Right lobe of liver (tissue), 6 donors: ENCODE results near the gene PPP6R1. TPM values are rescaled to one million over a fixed set of nuclear protein-coding genes. Genes with fewer than 3 reads are reported as not detected.

Experiments
- ATAC-seq, 4 donors: fragments of 200-7000 bp; cut with Tn5 transposase; one replicate each; pipeline ENCODE4 v1.9.1; 2020; ENCODE audit warnings: mild to moderate bottlenecking in 4 of 4, moderate library complexity in 4 of 4
- DNase-seq, 3 donors: peaks; one replicate each; pipeline ENCODE4 v3.0.0-alpha.2; 2020
- H3K27ac ChIP-seq, 3 donors: fragments of 200-600 bp; one replicate each; pipeline ENCODE4 v1.8.0; 2022
- H3K27me3 ChIP-seq, 2 donors: fragments of 200-600 bp; one replicate each; pipeline ENCODE4 v1.8.0; 2022
- H3K36me3 ChIP-seq, 4 donors: fragments of 200-600 bp; sonication (generic) in 1 of 4; one replicate each; pipeline versions ENCODE4 v1.5.1 to v1.8.0; 2017 to 2022; ENCODE audit warnings: control low read depth in 1 of 4
- H3K4me1 ChIP-seq, 4 donors: fragments of 200-600 bp; sonication (generic) in 1 of 4; one replicate each; pipeline versions ENCODE4 v1.5.1 to v1.8.0; 2017 to 2022; ENCODE audit warnings: control low read depth in 1 of 4
- H3K4me3 ChIP-seq, 3 donors: fragments of 200-600 bp; one replicate each; pipeline ENCODE4 v1.8.0; 2022
- H3K9me3 ChIP-seq, 4 donors: fragments of 200-600 bp; sonication (generic) in 1 of 4; one replicate each; pipeline versions ENCODE4 v1.5.1 to v1.8.0; 2017 to 2022; ENCODE audit warnings: control low read depth in 1 of 4
- CTCF ChIP-seq, 4 donors: fragments of 200-600 bp in 3 of 4; fragments of 450-650 bp in 1 of 4; IDR thresholded peaks; one replicate each; pipeline versions ENCODE4 v1.5.1 to v1.8.0; 2016 to 2022; ENCODE audit warnings: antibody characterized with exemption in 4 of 4, mild to moderate bottlenecking in 2 of 4
- POLR2A ChIP-seq: fragments of 450-650 bp; IDR thresholded peaks from one replicate; pipeline ENCODE4 v1.6.1; 2017; ENCODE audit warnings: antibody characterized with exemption, mild to moderate bottlenecking
- WGBS: methylation state at CpG from one replicate; pipeline ENCODE4 v1.1.6; 2018; ENCODE audit warnings: low coverage, low lambda C conversion rate; ENCODE audit not compliant: insufficient coverage; ENCODE audit errors: missing lambda C conversion rate; 5-methylcytosine and 5-hydroxymethylcytosine counted together
- intact Hi-C, 2 donors: fragments of 100-400 bp; cut with DNase I; formaldehyde crosslinking; loops; one replicate each; pipeline versions ENCODE4 v1.11.2 to v1.14.1; 2022
- total RNA-seq, 6 experiments: library from RNA; depleted of rRNA in 2 of 6; stranded (reverse); fragments of >200 nt in 2 of 6; fragmentation: NEBNext Ultra II Directional in 3 of 6; extraction: Animal tissue kit (Norgen Biotek cat#: 25700) in 3 of 6; gene quantifications; one replicate each; pipeline versions ENCODE4 v1.1.0 to v1.2.4, GENCODE V29; 2016 to 2023
- donor health status: DM: no; HTN: yes; CAD: no.
- donor health status: DM: no; HTN: no; CAD: no.
- donor health status: DM: no; HTN: no; CAD: no.
- donor health status: DM: no; HTN: yes; CAD: no.
- donor health status: DM: no; HTN: yes; CAD: no.

PPP6R1 gene
- total RNA-seq, 6 experiments from 2014 or later: 26.4 to 39.6 (median 30.2) TPM

- WGBS: 91% methylated on average over 5 of the region's 5 CpGs
- DNase-seq: no peak
Observed at GRCh38 chr19:55264531-55264930, 5.7 kb upstream of the PPP6R1 start.

DNA sequence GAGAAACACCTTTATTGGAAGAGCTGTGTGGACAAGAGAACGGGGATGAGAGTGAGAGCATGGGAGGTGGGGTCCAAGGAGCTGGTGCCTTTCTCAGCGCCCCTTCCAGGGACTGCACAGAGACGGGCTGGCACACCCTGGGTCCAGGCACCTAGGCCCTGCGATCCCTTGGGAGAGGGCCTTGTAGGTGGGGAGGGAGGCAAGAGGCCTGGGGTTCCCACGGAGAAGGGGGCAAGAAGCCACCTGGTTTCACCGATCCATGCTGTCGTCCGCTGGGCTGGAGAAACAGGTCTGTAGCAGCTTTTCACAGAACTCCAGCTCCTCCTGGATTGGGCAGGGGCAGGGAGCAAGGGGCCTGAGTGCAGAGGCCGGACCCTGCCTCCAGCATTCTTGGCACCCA is 3.5 kb upstream of the PPP6R1 start:
- WGBS: 86% methylated on average over 1 of the region's 9 CpGs
- no peak overlapping the region for H3K27ac ChIP-seq
- TF ChIP-seq CTCF (IDR thresholded peaks at IDR 0.05) (no peak), POLR2A (no peak)
- H3K4me1 ChIP-seq: peaks cover 0 to 9% (median 4%) of the 10 kb centered on the region in 4 donors
- intact Hi-C loops: no loop called here
- H3K27me3 ChIP-seq: no peaks in the 10 kb centered on the region
- DNase-seq (no peak), ATAC-seq (no peak)
- no peak overlapping the region for H3K4me3 ChIP-seq
- no peaks in the 10 kb centered on the region for H3K36me3 ChIP-seq
- peaks cover 0 to 2% (median 0%) of the 10 kb centered on the region in 4 donors for H3K9me3 ChIP-seq

More at GRCh38 chr19:55264531-55264930, 5.7 kb upstream of the PPP6R1 start:
- Histone ChIP-seq H3K27ac (no peak overlapping the region), H3K4me1 (peaks cover 0 to 4% (median 2%) of the 10 kb centered on the region in 4 donors), H3K27me3 (no peaks in the 10 kb centered on the region), H3K9me3 (no peaks in the 10 kb centered on the region), H3K36me3 (no peaks in the 10 kb centered on the region), H3K4me3 (no peak overlapping the region)
- ATAC-seq: no peak
- intact Hi-C loops: no loop called here
- TF ChIP-seq POLR2A (no peak), CTCF (IDR thresholded peaks at IDR 0.05) (no peak)

DNA sequence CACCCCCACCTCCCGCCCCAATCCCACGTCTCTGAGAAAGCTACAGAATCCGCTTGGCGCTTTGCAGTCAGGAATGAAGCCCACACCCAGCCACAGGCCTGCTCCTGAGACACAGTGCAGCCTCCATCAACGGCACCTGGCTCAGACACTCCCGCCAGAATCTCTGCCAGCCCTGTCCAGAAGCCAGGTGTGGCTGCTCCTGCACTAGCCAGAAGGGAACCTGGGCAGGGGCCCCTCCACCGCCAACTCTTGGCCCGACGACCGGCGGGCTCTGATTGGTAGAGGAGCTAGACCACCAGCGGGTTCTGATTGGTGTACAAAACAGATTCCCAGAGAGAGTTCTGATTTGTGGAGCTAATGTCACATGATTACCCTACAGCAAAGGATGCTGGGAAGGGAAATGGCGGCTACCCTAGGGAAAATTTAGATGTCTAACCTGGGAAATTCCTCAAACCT is 2.9 kb upstream of the PPP6R1 start:
- peaks cover 0 to 15% (median 6%) of the 10 kb centered on the region in 4 donors for H3K4me1 ChIP-seq
- 89% methylated on average over 3 of the region's 13 CpGs for WGBS
- peaks cover 0 to 2% (median 0%) of the 10 kb centered on the region in 4 donors for H3K9me3 ChIP-seq
- intact Hi-C loops: no loop called here
- H3K4me3 ChIP-seq: no peak overlapping the region
- no peak for DNase-seq
- H3K36me3 ChIP-seq: no peaks in the 10 kb centered on the region
- TF ChIP-seq CTCF (IDR thresholded peaks at IDR 0.05) (no peak), POLR2A (no peak)
- ATAC-seq: no peak
- H3K27ac ChIP-seq: no peak overlapping the region
- H3K27me3 ChIP-seq: no peaks in the 10 kb centered on the region

DNA sequence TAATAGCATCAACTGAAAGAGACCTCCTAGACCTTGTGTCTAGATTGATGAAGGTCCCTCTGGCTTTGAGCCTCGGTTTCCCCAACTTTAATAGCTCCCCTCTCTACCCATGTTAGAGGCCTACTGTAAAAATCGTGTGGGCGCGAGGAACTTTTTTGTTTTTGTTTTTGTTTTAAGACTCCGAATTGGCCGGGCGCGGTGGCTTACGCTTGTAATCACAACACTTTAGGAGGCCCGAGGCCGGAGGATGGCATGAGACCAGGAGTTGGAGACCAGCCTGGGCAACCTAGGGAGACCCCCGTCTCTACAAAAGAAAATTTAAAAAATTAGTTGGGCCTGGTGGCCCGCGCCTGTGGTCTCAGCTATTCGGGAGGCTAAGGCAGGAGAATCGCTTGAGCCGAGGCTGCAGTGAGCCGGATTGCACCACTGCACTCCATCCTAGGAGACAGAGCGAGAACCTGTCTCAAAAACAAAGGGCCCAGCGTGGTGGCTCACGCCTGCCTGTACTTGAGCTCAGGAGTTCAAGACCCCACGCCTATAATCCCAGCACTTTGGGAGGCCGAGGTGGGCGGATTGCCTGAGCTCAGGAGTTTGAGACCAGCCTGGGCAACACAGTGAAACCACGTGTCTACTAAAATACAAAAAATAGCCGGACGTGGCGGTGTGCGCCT is 858 bp upstream of the PPP6R1 start:
- 50% methylated on average over 29 of the region's 29 CpGs for WGBS

More for the DNA sequence above, 858 bp upstream of the PPP6R1 start:
- H3K9me3 ChIP-seq: peaks cover 0 to 2% (median 0%) of the 10 kb centered on the region in 4 donors
- peaks cover 0 to 28% (median 14%) of the 10 kb centered on the region in 4 donors for H3K4me1 ChIP-seq
- no peaks in the 10 kb centered on the region for H3K36me3 ChIP-seq
- DNase-seq (peak in 2 of 3 donors; percentile 53 to 56), ATAC-seq (no peak)
- H3K27ac ChIP-seq: peak overlapping the region; percentile 72 to 88 (median 77)
- intact Hi-C loops: loop anchor here in 1 of 2 donors (10.0 kb wide), 1 partner anchor 65 kb away; no protein-coding TSS in a partner anchor
- TF ChIP-seq POLR2A (no peak), CTCF (IDR thresholded peaks at IDR 0.05) (no peak)
- H3K4me3 ChIP-seq: peak overlapping the region; percentile 85 to 96 (median 94)
- H3K27me3 ChIP-seq: no peaks in the 10 kb centered on the region
